IMR-90 (cell line): Measurements from ENCODE around the gene ATF7IP. TPM values are rescaled to one million over a fixed set of nuclear protein-coding genes. Genes with fewer than 3 reads are reported as not detected.

Experiments used
- ATAC-seq: fragments of 200-7000 bp; cut with Tn5 transposase; 2 replicates; pipeline ENCODE4 v1.9.1; 2020; ENCODE audit warnings: low read depth, mild to moderate bottlenecking, moderate library complexity
- BruUV-seq: library from RNA; stranded (reverse); fragments of 400-500 nt; replicated peaks from 2 replicates; lab custom pipeline; 2021; lab: Mats Ljungman, UMichigan
- CTCF ChIA-PET: fragments of 300-600 bp; formaldehyde crosslinking; extraction: SDS; loops from one replicate; lab custom pipeline; 2021; ENCODE audit warnings: antibody characterized with exemption; lab: Yijun Ruan, JAX
- POLR2A ChIA-PET: fragments of 300-600 bp; sonication (Branson Sonifier 250); formaldehyde crosslinking; loops from one replicate; lab custom pipeline; 2022; ENCODE audit warnings: antibody characterized with exemption; ENCODE audit not compliant: unreplicated experiment; lab: Charles Lee
- DNase-seq: peaks from one replicate; pipeline ENCODE4 v3.0.0; 2013
- H2AFZ ChIP-seq: replicated peaks from 2 replicates; pipeline ENCODE3; 2013; ENCODE audit warnings: low read length, mild to moderate bottlenecking; ENCODE audit not compliant: poor library complexity
- H2AK5ac ChIP-seq: 2 replicates; pipeline ENCODE4 v1.6.1; 2013; ENCODE audit warnings: low read depth, low read length, inconsistent platforms
- H2AK9ac ChIP-seq: replicated peaks from 2 replicates; pipeline ENCODE3; 2013; ENCODE audit warnings: mild to moderate bottlenecking, low read depth, low read length, moderate library complexity; ENCODE audit not compliant: poor library complexity
- H2BK120ac ChIP-seq: 2 replicates; pipeline ENCODE4 v1.6.1; 2013; ENCODE audit warnings: low read depth, low read length, inconsistent platforms
- H2BK15ac ChIP-seq: 3 replicates; pipeline ENCODE4 v1.6.1; 2013; ENCODE audit warnings: low read depth, low read length, inconsistent platforms
- H2BK20ac ChIP-seq: 2 replicates; pipeline ENCODE4 v1.6.1; 2013; ENCODE audit warnings: low read depth, mild to moderate bottlenecking, inconsistent platforms, low read length, moderate library complexity
- H2BK5ac ChIP-seq: 2 replicates; pipeline ENCODE4 v1.6.1; 2013; ENCODE audit warnings: mild to moderate bottlenecking, low read depth, low read length, inconsistent platforms; ENCODE audit not compliant: poor library complexity, severe bottlenecking
- H3K14ac ChIP-seq: replicated peaks from 2 replicates; pipeline ENCODE4 v1.6.1; 2013; ENCODE audit warnings: low read depth, low read length, inconsistent platforms
- H3K18ac ChIP-seq: 2 replicates; pipeline ENCODE4 v1.6.1; 2013; ENCODE audit warnings: low read depth, low read length, control low read depth
- H3K23ac ChIP-seq: 2 replicates; pipeline ENCODE4 v1.6.1; 2013; ENCODE audit warnings: low read depth, low read length, inconsistent platforms
- H3K27ac ChIP-seq: 2 replicates; pipeline ENCODE4 v1.5.1; 2013; ENCODE audit warnings: mild to moderate bottlenecking, control low read depth, low read length; ENCODE audit not compliant: insufficient read depth
- H3K27me3 ChIP-seq: 2 replicates; pipeline ENCODE4 v1.6.1; 2013; ENCODE audit warnings: low read length; ENCODE audit not compliant: control insufficient read depth, insufficient read depth
- H3K36me3 ChIP-seq: 2 replicates; pipeline ENCODE4 v1.6.1; 2013; ENCODE audit warnings: low read length, mixed read lengths; ENCODE audit not compliant: control insufficient read depth, insufficient read depth
- H3K4ac ChIP-seq: 2 replicates; pipeline ENCODE4 v1.6.1; 2013; ENCODE audit warnings: low read depth, low read length, inconsistent platforms
- H3K4me1 ChIP-seq: 2 replicates; pipeline ENCODE4 v1.6.1; 2013; ENCODE audit warnings: low read length, mixed read lengths; ENCODE audit not compliant: control insufficient read depth, insufficient read depth
- H3K4me2 ChIP-seq: 2 replicates; pipeline ENCODE4 v1.6.1; 2013; ENCODE audit warnings: low read depth, mild to moderate bottlenecking, control low read depth, low read length, moderate library complexity
- H3K4me3 ChIP-seq: 2 replicates; pipeline ENCODE4 v1.5.1; 2013; ENCODE audit warnings: low read depth, mild to moderate bottlenecking, control low read depth, low read length, moderate library complexity; ENCODE audit not compliant: insufficient read depth
- H3K56ac ChIP-seq: 2 replicates; pipeline ENCODE4 v1.6.1; 2013; ENCODE audit warnings: low read length, inconsistent platforms; ENCODE audit not compliant: insufficient read depth; ENCODE audit errors: extremely low read depth
- H3K79me1 ChIP-seq, 2 experiments: 2 replicates each; pipeline ENCODE4 v1.6.1; 2013; ENCODE audit warnings: low read length in 2 of 2, inconsistent platforms in 1 of 2, low read depth in 1 of 2
- H3K9ac ChIP-seq: 2 replicates; pipeline ENCODE4 v1.6.1; 2013; ENCODE audit warnings: low read depth, low read length, control low read depth
- H3K9me1 ChIP-seq: 2 replicates; pipeline ENCODE4 v1.6.1; 2013; ENCODE audit warnings: low read length, inconsistent platforms; ENCODE audit not compliant: insufficient read depth
- H3K9me3 ChIP-seq: 2 replicates; pipeline ENCODE4 v1.6.1; 2013; ENCODE audit warnings: low read length; ENCODE audit not compliant: control insufficient read depth, insufficient read depth
- H4K20me1 ChIP-seq: 2 replicates; pipeline ENCODE4 v1.6.1; 2013; ENCODE audit warnings: low read length, inconsistent platforms; ENCODE audit not compliant: insufficient read depth
- H4K5ac ChIP-seq: 2 replicates; pipeline ENCODE4 v1.6.1; 2013; ENCODE audit warnings: mild to moderate bottlenecking, low read depth, low read length, control low read depth
- H4K8ac ChIP-seq, 2 experiments: 2 replicates each; pipeline ENCODE4 v1.6.1; 2013; ENCODE audit warnings: low read depth in 2 of 2, low read length in 2 of 2, control low read depth in 1 of 2, inconsistent platforms in 1 of 2
- H4K91ac ChIP-seq: 2 replicates; pipeline ENCODE4 v1.6.1; 2013; ENCODE audit warnings: low read depth, low read length, inconsistent platforms; ENCODE audit not compliant: insufficient read depth
- BHLHE40 ChIP-seq: fragments of 150-350 bp; IDR thresholded peaks from 2 replicates; pipeline ENCODE4 v1.6.1; 2016; ENCODE audit warnings: mild to moderate bottlenecking, low read depth, low read length
- CHD1 ChIP-seq: IDR thresholded peaks from 2 replicates; pipeline ENCODE4 v1.6.1; 2012; ENCODE audit warnings: low read depth, low read length, improper control_type of control experiment
- CTCF ChIP-seq: conservative IDR thresholded peaks from 2 replicates; pipeline ENCODE4 v1.5.1; 2012; ENCODE audit warnings: mild to moderate bottlenecking, low read depth, low read length, improper control_type of control experiment
- FOS ChIP-seq: fragments of 150-350 bp; IDR thresholded peaks from 2 replicates; pipeline ENCODE4 v1.6.1; 2016; ENCODE audit warnings: low read depth, low read length
- MAFK ChIP-seq: IDR thresholded peaks from 2 replicates; pipeline ENCODE4 v1.6.1; 2012; ENCODE audit warnings: low read depth, low read length, improper control_type of control experiment
- MAZ ChIP-seq: IDR thresholded peaks from 2 replicates; pipeline ENCODE4 v1.6.1; 2012; ENCODE audit warnings: low read depth, mild to moderate bottlenecking, low read length, improper control_type of control experiment, moderate library complexity, borderline replicate concordance
- MXI1 ChIP-seq: IDR thresholded peaks from 2 replicates; pipeline ENCODE4 v1.6.1; 2012; ENCODE audit warnings: low read depth, mild to moderate bottlenecking, low read length, moderate library complexity, borderline replicate concordance
- POLR2A ChIP-seq: IDR thresholded peaks from 2 replicates; pipeline ENCODE4 v1.6.1; 2012; ENCODE audit warnings: mild to moderate bottlenecking, low read depth, low read length
- RAD21 ChIP-seq: IDR thresholded peaks from 2 replicates; pipeline ENCODE4 v1.6.1; 2012; ENCODE audit warnings: low read length, improper control_type of control experiment
- SMC3 ChIP-seq: fragments of 150-350 bp; IDR thresholded peaks from 2 replicates; pipeline ENCODE4 v1.6.1; 2016; ENCODE audit warnings: low read depth, mild to moderate bottlenecking, antibody characterized with exemption, low read length, moderate library complexity
- USF2 ChIP-seq: fragments of 150-350 bp; IDR thresholded peaks from 2 replicates; pipeline ENCODE4 v1.6.1; 2017; ENCODE audit warnings: mild to moderate bottlenecking, antibody characterized with exemption, low read length, low read depth
- WGBS, 2 experiments: methylation state at CpG; one replicate each; pipeline versions ENCODE4 v1.1.5 to v1.1.7; 2013; ENCODE audit warnings: missing lambda C conversion rate in 2 of 2; ENCODE audit not compliant: insufficient read length in 1 of 2; ENCODE audit errors: extremely low coverage in 2 of 2; 5-methylcytosine and 5-hydroxymethylcytosine counted together
- dilution Hi-C: fragments of 300-500 bp; cut with HindIII; formaldehyde crosslinking; loops from one replicate; pipeline ENCODE4 v1.14.3; 2018; ENCODE audit warnings: low sequenced_read_pairs; ENCODE audit not compliant: unreplicated experiment
- in situ Hi-C: fragments of 300-500 bp; cut with MboI; formaldehyde crosslinking; loops from 3 replicates; pipeline ENCODE4 v1.14.3; 2019; ENCODE audit warnings: low sequenced_read_pairs, inconsistent platforms, mixed read lengths
- intact Hi-C: fragments of 100-400 bp; cut with micrococcal nuclease; formaldehyde crosslinking; loops from 2 replicates; pipeline ENCODE4 v1.10.0; 2022
- polyA plus RNA-seq, 3 experiments: library from polyadenylated mRNA; depleted of rRNA; stranded (reverse); fragments of >200 nt; gene quantifications; 2 replicates each; pipeline ENCODE4 v1.2.3, GENCODE V29; 2012; ENCODE audit warnings: low replicate concordance in 1 of 3
- total RNA-seq: library from RNA; depleted of rRNA; stranded (reverse); fragments of >200 nt; gene quantifications from 2 replicates; pipeline ENCODE4 v1.2.3, GENCODE V29; 2012

Gene ATF7IP
- total and polyA plus RNA-seq, 2 of the 4 experiments (the other 2 are of a cell fraction), result 9.4 to 22.8 TPM

GRCh38 chr12:14495326-14495725, 129.8 kb downstream of the ATF7IP start:
- Histone ChIP-seq H3K79me1 (peaks cover 0 to 3% of the 10 kb centered on the region in 2 experiments; a peak in 2 of 4 replicates), H4K20me1 (no peaks in the 10 kb centered on the region), H2BK5ac (no peak overlapping the region), H2BK20ac (no peak overlapping the region), H3K9me3 (no peaks in the 10 kb centered on the region), H2BK120ac (no peak overlapping the region), H4K91ac (no peak overlapping the region), H3K9me1 (peaks cover 3% of the 10 kb centered on the region; the same call in 1 of the 2 replicates), H3K18ac (no peak overlapping the region), H3K4ac (no peak overlapping the region), H2AK5ac (no peak overlapping the region), H3K4me3 (no peak overlapping the region), H3K4me1 (peaks cover 2% of the 10 kb centered on the region; the same call in 1 of the 2 replicates), H2AFZ (no peak overlapping the region), H3K36me3 (peaks cover 28% of the 10 kb centered on the region), H4K8ac (no peak overlapping the region), H3K14ac (no peak overlapping the region), H3K4me2 (no peak overlapping the region), H3K27me3 (no peaks in the 10 kb centered on the region), H2AK9ac (no peak overlapping the region), H3K9ac (no peak overlapping the region), H3K23ac (no peak overlapping the region), H3K56ac (no peak overlapping the region), H2BK15ac (no peak overlapping the region), H4K5ac (no peak overlapping the region), H3K27ac (no peak overlapping the region)
- no TSS peak for BruUV-seq
- WGBS, 2 experiments, result no CpG with 5 or more reads among the region's 2 CpGs
- in situ Hi-C loops, result no loop called here
- TF ChIP-seq FOS (no peak), USF2 (no peak), CHD1 (no peak), BHLHE40 (no peak), MAFK (no peak), RAD21 (no peak), SMC3 (no peak), CTCF (no peak), MAZ (no peak), POLR2A (no peak), MXI1 (no peak)
- ChIA-PET POLR2A (no interaction called here), CTCF (no interaction called here)
- no peak for DNase-seq
- dilution Hi-C loops, result no loop called here
- intact Hi-C loops, result no loop called here
- no peak for ATAC-seq
